Body of pancreas (tissue), 4 donors: ENCODE measurements around the gene GSG1L.

Experiments
- CTCF ChIP-seq, 7 experiments: fragments of 450-650 bp in 4 of 7; fragments of 200-600 bp in 3 of 7; sonication (generic) in 3 of 7; IDR thresholded peaks; one replicate each; pipeline ENCODE4 v1.5.1; 2016 to 2019; ENCODE audit warnings: antibody characterized with exemption in 7 of 7
- POLR2A ChIP-seq, 3 donors: fragments of 450-650 bp; IDR thresholded peaks; one replicate each; pipeline ENCODE4 v1.6.1; 2016; ENCODE audit warnings: antibody characterized with exemption in 3 of 3, mild to moderate bottlenecking in 2 of 3

- no peak for TF ChIP-seq CTCF (IDR thresholded peaks at IDR 0.05)
- TF ChIP-seq POLR2A (IDR thresholded peaks at IDR 0.05), result no peak
Observed at GRCh38 chr16:28081391-28081968, 18.0 kb upstream of the GSG1L start.
